Tibial nerve (tissue), 4 donors: Measurements from ENCODE around the gene TNS3.

Experiments
- CTCF ChIP-seq, 5 experiments: fragments of 200-600 bp in 3 of 5; fragments of 450-650 bp in 2 of 5; sonication (generic) in 3 of 5; IDR thresholded peaks; one replicate each; pipeline ENCODE4 v1.5.1; 2016 to 2019; ENCODE audit warnings: antibody characterized with exemption in 5 of 5, mild to moderate bottlenecking in 3 of 5, moderate library complexity in 2 of 5
- EP300 ChIP-seq, 2 donors: sonication (generic); formaldehyde crosslinking; IDR thresholded peaks; one replicate each; pipeline ENCODE4 v1.6.1; 2017; ENCODE audit warnings: antibody characterized with exemption in 2 of 2, mild to moderate bottlenecking in 1 of 2

- no peak for TF ChIP-seq EP300 (IDR thresholded peaks at IDR 0.05)
- TF ChIP-seq CTCF (IDR thresholded peaks at IDR 0.05) = no peak
These were observed 300.8 kb downstream of the TNS3 start for GRCh38 chr7:47281161-47281560.
